Chondrocyte (in vitro differentiated cells): Measurements from ENCODE around the gene HAVCR2. TPM values are rescaled to one million over a fixed set of nuclear protein-coding genes. Genes with fewer than 3 reads are reported as not detected.

Experiments
- DNase-seq: peaks from one replicate; pipeline ENCODE4 v3.0.0; 2021; ENCODE audit warnings: mixed read lengths, low spot score
- H3K27ac Mint-ChIP-seq: one replicate; pipeline ENCODE4 v1.8.0; 2021; ENCODE audit warnings: mild to moderate bottlenecking, moderate library complexity, mixed read lengths; ENCODE audit not compliant: unreplicated experiment
- H3K27me3 Mint-ChIP-seq: 2 replicates; pipeline ENCODE4 v1.8.0; 2021; ENCODE audit warnings: low read depth, mixed read lengths
- H3K36me3 Mint-ChIP-seq: 2 replicates; pipeline ENCODE4 v1.8.0; 2021; ENCODE audit warnings: low read depth, mixed read lengths
- H3K4me1 Mint-ChIP-seq: 2 replicates; pipeline ENCODE4 v1.8.0; 2021; ENCODE audit warnings: low read depth, mild to moderate bottlenecking, mixed read lengths
- H3K4me3 Mint-ChIP-seq: one replicate; pipeline ENCODE4 v1.8.0; 2021; ENCODE audit warnings: mild to moderate bottlenecking, moderate library complexity, mixed read lengths; ENCODE audit not compliant: unreplicated experiment
- H3K9me3 Mint-ChIP-seq: 2 replicates; pipeline ENCODE4 v1.8.0; 2021; ENCODE audit warnings: low read depth, mixed read lengths
- long read RNA-seq: library from polyadenylated mRNA; stranded (forward); transcript quantifications from one replicate; pipeline ENCODE4 v2.0.0, GENCODE V29; 2021
- total RNA-seq: library from RNA; stranded (reverse); gene quantifications from 3 replicates; pipeline ENCODE4 v1.2.1, GENCODE V29; 2021
- TF ChIP-seq, protein P1 (sequence below): fragments of 200-600 bp; sonication (generic); IDR thresholded peaks from 2 replicates; pipeline ENCODE4 v1.5.0; 2021; ENCODE audit warnings: antibody characterized with exemption, mild to moderate bottlenecking, moderate library complexity

The HAVCR2 gene
- 0.28 to 0.35 TPM in 2 of 3 replicates, not detected in the other for total RNA-seq
- long read RNA-seq, partial matches to known transcripts = 0 of 1 reads
- long read RNA-seq, other reads (novel, unspliced or antisense) = 1 of 1 reads

DNA sequence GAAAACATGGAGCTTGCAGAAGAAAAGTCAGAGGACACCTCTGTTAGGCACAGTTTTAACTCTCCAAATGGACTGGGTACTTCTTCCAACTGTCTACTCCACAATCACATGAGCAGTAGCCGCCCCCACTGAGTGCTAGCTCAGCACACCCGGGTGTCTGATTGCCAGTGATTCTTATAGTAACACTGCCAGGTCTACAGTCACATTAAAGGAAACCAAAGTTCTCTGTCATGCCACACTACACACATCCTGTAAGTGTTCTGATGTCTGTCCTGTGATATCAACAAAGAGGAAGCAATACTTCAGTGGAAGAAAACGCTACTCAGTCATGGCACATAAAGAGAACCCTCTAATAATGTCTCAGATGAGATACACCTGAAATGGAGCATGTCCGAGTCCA is at the start of gene HAVCR2:
Gene HAVCR2 (minus strand): TSS at position 69 of the 400 bp plus-strand sequence. CDS start 61 bp downstream, at position 8.
- no peak for DNase-seq
- Mint-ChIP-seq H3K27ac (no peak within 1 kb of the TSS), H3K27me3 (no peaks in the 10 kb centered on the region), H3K36me3 (no peaks in the 10 kb centered on the region), H3K9me3 (no peaks in the 10 kb centered on the region), H3K4me3 (no peak within 1 kb of the TSS), H3K4me1 (peaks cover 10% of the 10 kb centered on the region)
- TF ChIP-seq, protein P1, sequence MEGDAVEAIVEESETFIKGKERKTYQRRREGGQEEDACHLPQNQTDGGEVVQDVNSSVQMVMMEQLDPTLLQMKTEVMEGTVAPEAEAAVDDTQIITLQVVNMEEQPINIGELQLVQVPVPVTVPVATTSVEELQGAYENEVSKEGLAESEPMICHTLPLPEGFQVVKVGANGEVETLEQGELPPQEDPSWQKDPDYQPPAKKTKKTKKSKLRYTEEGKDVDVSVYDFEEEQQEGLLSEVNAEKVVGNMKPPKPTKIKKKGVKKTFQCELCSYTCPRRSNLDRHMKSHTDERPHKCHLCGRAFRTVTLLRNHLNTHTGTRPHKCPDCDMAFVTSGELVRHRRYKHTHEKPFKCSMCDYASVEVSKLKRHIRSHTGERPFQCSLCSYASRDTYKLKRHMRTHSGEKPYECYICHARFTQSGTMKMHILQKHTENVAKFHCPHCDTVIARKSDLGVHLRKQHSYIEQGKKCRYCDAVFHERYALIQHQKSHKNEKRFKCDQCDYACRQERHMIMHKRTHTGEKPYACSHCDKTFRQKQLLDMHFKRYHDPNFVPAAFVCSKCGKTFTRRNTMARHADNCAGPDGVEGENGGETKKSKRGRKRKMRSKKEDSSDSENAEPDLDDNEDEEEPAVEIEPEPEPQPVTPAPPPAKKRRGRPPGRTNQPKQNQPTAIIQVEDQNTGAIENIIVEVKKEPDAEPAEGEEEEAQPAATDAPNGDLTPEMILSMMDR = no peak

DNA sequence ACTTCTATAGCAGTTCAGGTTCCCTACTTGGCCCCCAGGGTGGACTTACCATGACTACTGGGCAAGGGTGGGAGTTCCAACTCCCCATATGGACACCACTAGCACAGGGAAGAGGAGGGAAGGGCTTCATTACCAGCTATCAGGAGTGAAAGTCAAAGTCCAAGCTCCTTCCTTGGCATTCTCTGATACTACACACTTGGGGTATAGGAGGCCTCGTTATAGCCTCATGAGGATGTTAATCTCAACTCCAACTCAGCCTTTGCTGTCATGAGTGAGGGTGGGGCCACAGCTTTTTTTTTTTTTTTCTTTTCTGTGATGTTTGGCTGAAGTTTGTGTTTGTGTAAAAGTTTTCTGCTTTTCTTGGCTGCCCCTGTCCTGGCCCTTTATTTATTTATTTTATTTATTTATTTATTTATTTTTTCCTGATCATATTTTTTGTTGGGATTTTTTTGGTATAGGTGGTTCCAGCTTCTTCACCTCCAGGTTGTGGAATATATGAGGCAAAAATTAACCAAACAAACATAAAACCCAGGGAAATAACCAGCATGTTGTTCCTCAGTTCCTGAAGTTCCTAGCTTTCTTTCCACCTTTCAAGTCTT is 48.5 kb upstream of the HAVCR2 start:
- no peak overlapping the region for H3K27ac Mint-ChIP-seq
- peaks cover 52% of the 10 kb centered on the region for H3K27me3 Mint-ChIP-seq

GRCh38 chr5:157155297-157155696 is 46.5 kb upstream of the HAVCR2 start:
- TF ChIP-seq, protein P1 = no peak
- H3K9me3 Mint-ChIP-seq = peaks cover 6% of the 10 kb centered on the region
- H3K27me3 Mint-ChIP-seq = peaks cover 43% of the 10 kb centered on the region
- no peak for DNase-seq
- no peaks in the 10 kb centered on the region for H3K4me1 Mint-ChIP-seq
- no peak overlapping the region for H3K4me3 Mint-ChIP-seq
- no peaks in the 10 kb centered on the region for H3K36me3 Mint-ChIP-seq
- H3K27ac Mint-ChIP-seq = no peak overlapping the region

More for the DNA sequence above, 48.5 kb upstream of the HAVCR2 start:
- TF ChIP-seq, protein P1 = no peak
- peaks cover 6% of the 10 kb centered on the region for H3K9me3 Mint-ChIP-seq
- no peaks in the 10 kb centered on the region for H3K36me3 Mint-ChIP-seq
- DNase-seq = no peak
- no peak overlapping the region for H3K4me3 Mint-ChIP-seq
- H3K4me1 Mint-ChIP-seq = no peaks in the 10 kb centered on the region

DNA sequence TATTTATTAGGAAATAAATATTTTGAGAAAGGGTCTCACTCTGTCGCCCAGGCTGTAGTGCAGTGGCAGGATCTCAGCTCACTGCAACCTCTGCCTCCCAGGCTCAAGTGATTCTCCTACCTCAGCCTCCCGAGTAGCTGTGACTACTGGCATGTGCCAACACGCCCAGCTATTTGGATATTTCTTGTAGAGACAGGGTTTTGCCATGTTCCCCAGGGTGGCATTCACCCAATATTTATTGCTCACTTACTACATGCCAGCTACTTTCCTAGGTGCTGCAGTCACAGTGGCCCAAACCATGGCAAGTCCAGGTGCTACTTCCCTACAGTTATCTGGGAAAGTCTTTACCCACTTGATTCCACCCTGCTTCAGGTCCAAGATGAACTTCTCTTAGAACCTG is 42.2 kb upstream of the HAVCR2 start:
- peaks cover 6% of the 10 kb centered on the region for H3K9me3 Mint-ChIP-seq
- H3K4me3 Mint-ChIP-seq = no peak overlapping the region
- no peaks in the 10 kb centered on the region for H3K36me3 Mint-ChIP-seq
- no peak for DNase-seq
- H3K4me1 Mint-ChIP-seq = peaks cover 4% of the 10 kb centered on the region
- TF ChIP-seq, protein P1 = no peak
- peaks cover 24% of the 10 kb centered on the region for H3K27me3 Mint-ChIP-seq
- H3K27ac Mint-ChIP-seq = no peak overlapping the region

DNA sequence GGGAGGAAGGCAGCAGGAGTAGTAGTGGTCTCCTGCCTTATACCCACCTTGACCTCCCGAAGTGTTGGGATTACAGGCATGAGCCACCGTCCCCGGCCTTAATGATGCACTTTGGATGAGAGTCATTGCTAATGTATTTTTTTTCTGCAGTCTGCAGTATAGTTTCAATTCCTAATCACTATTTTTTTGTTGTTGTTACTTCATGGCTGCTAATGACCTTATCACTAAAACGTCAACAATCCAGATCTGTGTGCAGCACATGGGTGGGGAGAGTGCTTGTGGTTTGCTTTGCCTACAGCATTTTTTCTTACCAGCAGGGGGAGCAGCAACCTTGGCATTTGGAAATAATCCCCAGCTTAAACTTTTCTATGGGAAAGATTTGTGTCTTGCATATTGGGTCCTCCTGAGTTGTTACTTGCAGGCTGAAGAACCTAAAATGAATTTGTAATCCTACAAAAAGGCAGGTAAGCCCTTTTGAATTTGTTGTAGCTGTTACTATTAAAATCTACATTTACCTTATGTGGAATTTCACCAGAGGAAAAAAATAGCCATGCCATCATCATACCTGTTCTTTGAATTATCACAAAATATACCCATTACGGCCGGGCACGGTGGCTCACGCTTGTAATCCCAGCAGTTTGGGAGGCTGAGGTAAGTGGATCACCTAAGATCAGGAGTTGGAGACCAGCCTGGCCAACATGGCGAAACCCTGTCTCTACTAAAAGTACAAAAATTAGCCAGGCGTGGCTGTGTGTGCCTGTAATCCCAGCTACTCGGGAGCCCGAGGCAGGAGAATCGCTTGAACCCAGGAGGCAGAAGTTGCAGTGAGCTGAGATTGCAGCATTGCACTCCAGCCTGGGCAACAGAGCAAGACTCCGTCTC is 40.1 kb upstream of the HAVCR2 start:
- Mint-ChIP-seq H3K36me3 (no peaks in the 10 kb centered on the region), H3K4me3 (no peak overlapping the region), H3K4me1 (peaks cover 6% of the 10 kb centered on the region), H3K27me3 (peaks cover 12% of the 10 kb centered on the region), H3K9me3 (no peaks in the 10 kb centered on the region), H3K27ac (no peak overlapping the region)
- no peak for DNase-seq
- TF ChIP-seq, protein P1 = peak; percentile 91
